Hepatocyte (in vitro differentiated cells): Measurements from ENCODE around the gene ACOXL. TPM values are rescaled to one million over a fixed set of nuclear protein-coding genes. Genes with fewer than 3 reads are reported as not detected.

Experiments
- DNase-seq: peaks from one replicate; pipeline ENCODE4 v3.0.0-alpha.2; 2016; ENCODE audit warnings: low spot score
- H2AFZ ChIP-seq: fragments of 200-600 bp; sonication (generic); 2 replicates; pipeline ENCODE4 v1.6.0; 2016; ENCODE audit warnings: antibody characterized with exemption, mild to moderate bottlenecking
- H3K27ac ChIP-seq: fragments of 200-600 bp; sonication (generic); 2 replicates; pipeline ENCODE4 v1.5.1; 2016; ENCODE audit warnings: mild to moderate bottlenecking
- H3K27me3 ChIP-seq: fragments of 200-600 bp; sonication (generic); 2 replicates; pipeline ENCODE4 v1.6.1; 2016
- H3K36me3 ChIP-seq: fragments of 200-600 bp; sonication (generic); replicated peaks from 2 replicates; pipeline ENCODE4 v1.5.1; 2016; ENCODE audit warnings: low read depth; ENCODE audit not compliant: insufficient read depth
- H3K4me1 ChIP-seq: fragments of 200-600 bp; sonication (generic); 2 replicates; pipeline ENCODE4 v1.5.1; 2016; ENCODE audit warnings: mild to moderate bottlenecking, moderate library complexity; ENCODE audit not compliant: insufficient read depth
- H3K4me2 ChIP-seq: fragments of 200-600 bp; sonication (generic); 2 replicates; pipeline ENCODE4 v1.6.0; 2016
- H3K4me3 ChIP-seq: fragments of 200-600 bp; sonication (generic); 2 replicates; pipeline ENCODE4 v1.5.1; 2016; ENCODE audit warnings: mild to moderate bottlenecking
- H3K79me2 ChIP-seq: fragments of 200-600 bp; sonication (generic); 2 replicates; pipeline ENCODE4 v1.6.0; 2017; ENCODE audit warnings: mild to moderate bottlenecking
- H3K9me2 ChIP-seq: fragments of 200-600 bp; sonication (generic); replicated peaks from 2 replicates; pipeline ENCODE4 v1.6.0; 2017; ENCODE audit warnings: mild to moderate bottlenecking; ENCODE audit not compliant: insufficient read depth
- H3K9me3 ChIP-seq: fragments of 200-600 bp; sonication (generic); 2 replicates; pipeline ENCODE4 v1.5.1; 2016; ENCODE audit warnings: low read depth, mild to moderate bottlenecking
- H4K20me1 ChIP-seq: fragments of 200-600 bp; sonication (generic); 2 replicates; pipeline ENCODE4 v1.6.0; 2016; ENCODE audit warnings: mild to moderate bottlenecking; ENCODE audit not compliant: insufficient read depth, poor library complexity, severe bottlenecking
- EZH2 ChIP-seq: fragments of 200-600 bp; sonication (generic); IDR thresholded peaks from 2 replicates; pipeline ENCODE4 v1.6.1; 2016; ENCODE audit warnings: antibody characterized with exemption, mild to moderate bottlenecking, borderline replicate concordance
- EZH2phosphoT487 ChIP-seq: fragments of 200-600 bp; sonication (generic); IDR thresholded peaks from one replicate; pipeline ENCODE4 v1.6.1; 2018; ENCODE audit warnings: antibody characterized with exemption, mild to moderate bottlenecking, low read depth, moderate library complexity; ENCODE audit not compliant: unreplicated experiment, severe bottlenecking
- WGBS: methylation state at CpG from one replicate; pipeline ENCODE4 v1.1.6; 2016; ENCODE audit warnings: low lambda C conversion rate; ENCODE audit errors: missing lambda C conversion rate; 5-methylcytosine and 5-hydroxymethylcytosine counted together
- polyA plus RNA-seq: library from polyadenylated mRNA; unstranded; fragments of >200 nt; fragmentation: Nextera tagmentation; extraction: Ambion mirVana; gene quantifications from 2 replicates; pipeline ENCODE4 v1.2.1, GENCODE V29; 2016
- total RNA-seq: library from RNA; depleted of rRNA; stranded (reverse); fragments of >200 nt; gene quantifications from 2 replicates; pipeline ENCODE4 v1.2.3, GENCODE V29; 2014
- TF ChIP-seq, protein P1 (sequence below): fragments of 200-600 bp; sonication (generic); IDR thresholded peaks from 2 replicates; pipeline ENCODE4 v1.5.1; 2016; ENCODE audit warnings: antibody characterized with exemption, mild to moderate bottlenecking; ENCODE audit not compliant: poor library complexity

ACOXL gene
- total and polyA plus RNA-seq, 2 experiments from 2014 or later, result 0.23 to 1.1 TPM

- Histone ChIP-seq H3K27ac (no peak overlapping the region), H3K4me2 (no peak overlapping the region), H3K4me1 (no peaks in the 10 kb centered on the region), H3K9me2 (no peaks in the 10 kb centered on the region), H3K27me3 (no peaks in the 10 kb centered on the region), H2AFZ (no peak overlapping the region), H3K4me3 (no peak overlapping the region), H4K20me1 (no peaks in the 10 kb centered on the region), H3K36me3 (no peaks in the 10 kb centered on the region), H3K79me2 (no peaks in the 10 kb centered on the region), H3K9me3 (no peaks in the 10 kb centered on the region)
- TF ChIP-seq EZH2 (no peak), EZH2phosphoT487 (no peak)
- TF ChIP-seq, protein P1, sequence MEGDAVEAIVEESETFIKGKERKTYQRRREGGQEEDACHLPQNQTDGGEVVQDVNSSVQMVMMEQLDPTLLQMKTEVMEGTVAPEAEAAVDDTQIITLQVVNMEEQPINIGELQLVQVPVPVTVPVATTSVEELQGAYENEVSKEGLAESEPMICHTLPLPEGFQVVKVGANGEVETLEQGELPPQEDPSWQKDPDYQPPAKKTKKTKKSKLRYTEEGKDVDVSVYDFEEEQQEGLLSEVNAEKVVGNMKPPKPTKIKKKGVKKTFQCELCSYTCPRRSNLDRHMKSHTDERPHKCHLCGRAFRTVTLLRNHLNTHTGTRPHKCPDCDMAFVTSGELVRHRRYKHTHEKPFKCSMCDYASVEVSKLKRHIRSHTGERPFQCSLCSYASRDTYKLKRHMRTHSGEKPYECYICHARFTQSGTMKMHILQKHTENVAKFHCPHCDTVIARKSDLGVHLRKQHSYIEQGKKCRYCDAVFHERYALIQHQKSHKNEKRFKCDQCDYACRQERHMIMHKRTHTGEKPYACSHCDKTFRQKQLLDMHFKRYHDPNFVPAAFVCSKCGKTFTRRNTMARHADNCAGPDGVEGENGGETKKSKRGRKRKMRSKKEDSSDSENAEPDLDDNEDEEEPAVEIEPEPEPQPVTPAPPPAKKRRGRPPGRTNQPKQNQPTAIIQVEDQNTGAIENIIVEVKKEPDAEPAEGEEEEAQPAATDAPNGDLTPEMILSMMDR, result no peak
- no peak for DNase-seq
- WGBS, result 89% methylated on average over 5 of the region's 5 CpGs
Observed at GRCh38 chr2:111057045-111057444, 324.7 kb downstream of the ACOXL start.

- H3K79me2 ChIP-seq, result no peaks in the 10 kb centered on the region
- WGBS, result 87% methylated on average over 9 of the region's 9 CpGs
- H4K20me1 ChIP-seq, result no peaks in the 10 kb centered on the region
- H3K4me1 ChIP-seq, result no peaks in the 10 kb centered on the region
- H3K4me3 ChIP-seq, result no peak overlapping the region
- no peak overlapping the region for H2AFZ ChIP-seq
- TF ChIP-seq EZH2phosphoT487 (no peak), EZH2 (no peak)
- TF ChIP-seq, protein P1, result no peak
- no peak overlapping the region for H3K4me2 ChIP-seq
- no peak overlapping the region for H3K27ac ChIP-seq
- H3K9me2 ChIP-seq, result no peaks in the 10 kb centered on the region
- DNase-seq, result peak; percentile 2
- H3K9me3 ChIP-seq, result no peaks in the 10 kb centered on the region
- H3K27me3 ChIP-seq, result no peaks in the 10 kb centered on the region
- H3K36me3 ChIP-seq, result no peaks in the 10 kb centered on the region
Observed at GRCh38 chr2:111057721-111058120, 325.3 kb downstream of the ACOXL start.

- H3K27me3 ChIP-seq, result no peaks in the 10 kb centered on the region
- no peak overlapping the region for H3K4me3 ChIP-seq
- DNase-seq, result no peak
- no peaks in the 10 kb centered on the region for H3K79me2 ChIP-seq
- H3K4me2 ChIP-seq, result no peak overlapping the region
- no peaks in the 10 kb centered on the region for H3K36me3 ChIP-seq
- no peaks in the 10 kb centered on the region for H3K4me1 ChIP-seq
- H3K27ac ChIP-seq, result no peak overlapping the region
- TF ChIP-seq, protein P1, result no peak
- TF ChIP-seq EZH2 (no peak), EZH2phosphoT487 (no peak)
- H3K9me3 ChIP-seq, result no peaks in the 10 kb centered on the region
- 74% methylated on average over 5 of the region's 5 CpGs for WGBS
- no peak overlapping the region for H2AFZ ChIP-seq
- H3K9me2 ChIP-seq, result no peaks in the 10 kb centered on the region
- H4K20me1 ChIP-seq, result no peaks in the 10 kb centered on the region
Observed at GRCh38 chr2:111058264-111058663, 325.9 kb downstream of the ACOXL start.

GRCh38 chr2:111061191-111061590 is 328.8 kb downstream of the ACOXL start:
- Histone ChIP-seq H3K9me2 (no peaks in the 10 kb centered on the region), H2AFZ (no peak overlapping the region), H3K36me3 (no peaks in the 10 kb centered on the region), H3K9me3 (no peaks in the 10 kb centered on the region), H3K4me1 (no peaks in the 10 kb centered on the region), H3K27ac (no peak overlapping the region), H3K4me3 (no peak overlapping the region), H3K4me2 (no peak overlapping the region), H4K20me1 (no peaks in the 10 kb centered on the region), H3K79me2 (no peaks in the 10 kb centered on the region), H3K27me3 (no peaks in the 10 kb centered on the region)
- no peak for DNase-seq
- 95% methylated on average over 1 of the region's 1 CpG for WGBS
- no peak for TF ChIP-seq EZH2phosphoT487
- TF ChIP-seq, protein P1, result no peak
- TF ChIP-seq EZH2, result no peak
